SU-DHL-6 (cell line): ENCODE results near the gene CADM2.

Source experiments
- H2AFZ ChIP-seq: fragments of 200-600 bp; sonication (generic); 2 replicates; pipeline ENCODE4 v1.6.1; 2014; ENCODE audit warnings: low read depth, mild to moderate bottlenecking, moderate library complexity, mixed read lengths, antibody characterized with exemption, low read length; ENCODE audit not compliant: severe bottlenecking
- H3F3A ChIP-seq: fragments of 200-600 bp; shearing (Covaris generic); 2 replicates; pipeline ENCODE4 v1.6.0; 2016; ENCODE audit warnings: antibody characterized with exemption, mild to moderate bottlenecking; ENCODE audit not compliant: insufficient read depth
- H3K27ac ChIP-seq: fragments of 200-600 bp; sonication (generic); 2 replicates; pipeline ENCODE4 v1.5.1; 2016; ENCODE audit warnings: low read depth, mild to moderate bottlenecking, low read length, moderate library complexity, mixed read lengths
- H3K27me3 ChIP-seq: fragments of 200-600 bp; sonication (generic), shearing (Covaris generic); 2 replicates; pipeline ENCODE4 v1.6.0; 2014; ENCODE audit warnings: mild to moderate bottlenecking, low read length
- H3K36me3 ChIP-seq: fragments of 200-600 bp; sonication (generic); 2 replicates; pipeline ENCODE4 v1.6.1; 2014; ENCODE audit warnings: mild to moderate bottlenecking, low read length, mixed read lengths
- H3K4me2 ChIP-seq: fragments of 300-600, 200-600 bp; shearing (Covaris generic), sonication (generic); 2 replicates; pipeline ENCODE4 v1.6.0; 2014; ENCODE audit warnings: low read length, low read depth, mild to moderate bottlenecking; ENCODE audit not compliant: poor library complexity, severe bottlenecking
- H3K4me3 ChIP-seq: fragments of 200-600 bp; sonication (generic); 2 replicates; pipeline ENCODE4 v1.5.1; 2014; ENCODE audit warnings: antibody characterized with exemption, low read length, mild to moderate bottlenecking, mixed read lengths; ENCODE audit not compliant: insufficient read depth, poor library complexity, severe bottlenecking
- H3K79me2 ChIP-seq: fragments of 200-600 bp; sonication (generic); 2 replicates; pipeline ENCODE4 v1.6.1; 2014; ENCODE audit warnings: mild to moderate bottlenecking, low read length, moderate library complexity; ENCODE audit not compliant: insufficient read depth
- H3K9ac ChIP-seq: fragments of 200-600 bp; sonication (generic); 2 replicates; pipeline ENCODE4 v1.7.0; 2014; ENCODE audit warnings: mild to moderate bottlenecking, low read length
- H3K9me2 ChIP-seq: fragments of 200-600 bp; sonication (generic); replicated peaks from 2 replicates; pipeline ENCODE4 v1.6.1; 2014; ENCODE audit warnings: low read length; ENCODE audit not compliant: insufficient read depth
- H3K9me3 ChIP-seq: fragments of 200-600 bp; sonication (generic); 2 replicates; pipeline ENCODE4 v1.6.1; 2014; ENCODE audit warnings: low read length, mixed read lengths; ENCODE audit not compliant: insufficient read depth
- H4K20me1 ChIP-seq: fragments of 200-600 bp; sonication (generic); 2 replicates; pipeline ENCODE4 v1.6.1; 2014; ENCODE audit warnings: low read depth, mild to moderate bottlenecking, antibody characterized with exemption, low read length, moderate library complexity, mixed read lengths
- EZH2phosphoT487 ChIP-seq: fragments of 200-600 bp; sonication (generic), shearing (Covaris generic); conservative IDR thresholded peaks from 2 replicates; pipeline ENCODE4 v1.6.1; 2018; ENCODE audit warnings: mild to moderate bottlenecking, antibody characterized with exemption, low read length, moderate library complexity, mixed read lengths
- TF ChIP-seq, protein P1 (sequence below): fragments of 200-600 bp; sonication (generic); IDR thresholded peaks from one replicate; pipeline ENCODE4 v1.5.1; 2017; ENCODE audit warnings: antibody characterized with exemption, mild to moderate bottlenecking, low read length, moderate library complexity; ENCODE audit not compliant: insufficient read depth, poor library complexity, severe bottlenecking

Gene CADM2

DNA sequence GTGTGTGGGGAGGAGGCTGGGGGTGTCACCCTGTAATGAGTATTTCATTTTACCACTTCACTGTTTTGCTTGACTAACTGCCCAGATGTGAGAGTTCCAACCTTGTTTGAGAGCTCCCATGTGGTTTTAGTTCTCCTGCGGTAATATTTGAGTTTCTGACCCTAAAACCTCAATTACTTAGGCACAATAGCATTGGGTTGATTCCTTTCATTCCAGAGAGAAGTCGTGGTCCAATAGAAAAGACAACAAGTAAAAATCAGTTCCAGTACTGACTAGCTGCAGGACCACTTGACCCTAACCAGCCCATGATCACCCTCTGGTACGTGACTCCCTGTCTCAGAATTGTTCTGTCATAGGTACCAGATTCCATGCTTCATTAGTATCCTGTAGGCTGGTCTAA, 630.4 kb downstream of the CADM2 start:
- Histone ChIP-seq H3K27me3 (no peaks in the 10 kb centered on the region), H3K9me3 (no peaks in the 10 kb centered on the region), H3K4me2 (no peak overlapping the region), H2AFZ (no peak overlapping the region), H3K79me2 (no peaks in the 10 kb centered on the region), H3K36me3 (no peaks in the 10 kb centered on the region), H3K27ac (no peak overlapping the region), H3K9me2 (no peaks in the 10 kb centered on the region), H4K20me1 (no peaks in the 10 kb centered on the region), H3F3A (no peaks in the 10 kb centered on the region), H3K4me3 (no peak overlapping the region), H3K9ac (no peak overlapping the region)
- TF ChIP-seq, protein P1, sequence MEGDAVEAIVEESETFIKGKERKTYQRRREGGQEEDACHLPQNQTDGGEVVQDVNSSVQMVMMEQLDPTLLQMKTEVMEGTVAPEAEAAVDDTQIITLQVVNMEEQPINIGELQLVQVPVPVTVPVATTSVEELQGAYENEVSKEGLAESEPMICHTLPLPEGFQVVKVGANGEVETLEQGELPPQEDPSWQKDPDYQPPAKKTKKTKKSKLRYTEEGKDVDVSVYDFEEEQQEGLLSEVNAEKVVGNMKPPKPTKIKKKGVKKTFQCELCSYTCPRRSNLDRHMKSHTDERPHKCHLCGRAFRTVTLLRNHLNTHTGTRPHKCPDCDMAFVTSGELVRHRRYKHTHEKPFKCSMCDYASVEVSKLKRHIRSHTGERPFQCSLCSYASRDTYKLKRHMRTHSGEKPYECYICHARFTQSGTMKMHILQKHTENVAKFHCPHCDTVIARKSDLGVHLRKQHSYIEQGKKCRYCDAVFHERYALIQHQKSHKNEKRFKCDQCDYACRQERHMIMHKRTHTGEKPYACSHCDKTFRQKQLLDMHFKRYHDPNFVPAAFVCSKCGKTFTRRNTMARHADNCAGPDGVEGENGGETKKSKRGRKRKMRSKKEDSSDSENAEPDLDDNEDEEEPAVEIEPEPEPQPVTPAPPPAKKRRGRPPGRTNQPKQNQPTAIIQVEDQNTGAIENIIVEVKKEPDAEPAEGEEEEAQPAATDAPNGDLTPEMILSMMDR = no peak
- TF ChIP-seq EZH2phosphoT487 = no peak

DNA sequence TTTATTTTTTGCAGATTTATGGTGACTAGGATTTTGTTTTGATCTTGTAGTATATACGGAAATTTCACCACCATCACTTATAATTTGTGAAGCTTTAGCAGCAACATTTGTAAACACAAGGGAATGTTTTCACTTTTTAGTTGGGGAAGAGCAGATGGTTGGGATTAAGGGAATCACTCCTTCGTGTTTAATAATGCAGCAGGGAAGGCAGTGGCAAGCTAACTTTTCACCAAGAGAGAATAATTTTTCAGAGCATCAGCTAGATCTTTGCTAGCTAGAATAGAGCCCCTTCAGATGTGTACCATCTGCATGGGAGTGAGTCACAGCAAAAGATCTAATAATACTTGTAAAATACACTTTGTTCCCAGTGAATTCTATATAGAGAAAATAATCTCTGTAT, 632.7 kb downstream of the CADM2 start:
- no peak overlapping the region for H2AFZ ChIP-seq
- H3K36me3 ChIP-seq = no peaks in the 10 kb centered on the region
- no peak overlapping the region for H3K27ac ChIP-seq
- H3K9ac ChIP-seq = no peak overlapping the region
- no peaks in the 10 kb centered on the region for H3K9me3 ChIP-seq
- no peaks in the 10 kb centered on the region for H3K9me2 ChIP-seq
- no peaks in the 10 kb centered on the region for H3K79me2 ChIP-seq
- no peak overlapping the region for H3K4me3 ChIP-seq
- no peak for TF ChIP-seq EZH2phosphoT487
- TF ChIP-seq, protein P1 = no peak
- no peak overlapping the region for H3K4me2 ChIP-seq
- H3K27me3 ChIP-seq = no peaks in the 10 kb centered on the region
- H3F3A ChIP-seq = no peaks in the 10 kb centered on the region
- H4K20me1 ChIP-seq = no peaks in the 10 kb centered on the region

DNA sequence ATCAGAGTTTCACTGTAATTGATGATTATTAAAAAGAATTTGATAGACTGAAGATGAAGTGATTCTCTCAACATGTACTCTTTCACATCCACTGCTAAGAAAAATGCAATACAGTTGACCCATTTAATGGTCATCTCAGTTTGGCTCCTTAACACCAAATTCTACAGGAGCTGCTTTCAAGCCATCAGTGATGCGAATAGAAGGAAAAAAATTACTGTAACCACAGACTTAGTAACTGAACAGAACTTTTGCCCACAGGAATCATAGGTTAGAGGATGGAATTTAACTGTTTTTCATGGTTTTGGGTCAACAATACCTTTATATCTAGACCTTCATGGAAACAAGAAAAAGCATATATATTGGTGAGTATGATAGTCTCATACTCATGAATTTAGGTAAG, 633.5 kb downstream of the CADM2 start:
- no peak overlapping the region for H2AFZ ChIP-seq
- H3F3A ChIP-seq = no peaks in the 10 kb centered on the region
- no peak for TF ChIP-seq EZH2phosphoT487
- TF ChIP-seq, protein P1 = no peak
- H3K79me2 ChIP-seq = no peaks in the 10 kb centered on the region
- H4K20me1 ChIP-seq = no peaks in the 10 kb centered on the region
- no peak overlapping the region for H3K4me2 ChIP-seq
- no peaks in the 10 kb centered on the region for H3K9me2 ChIP-seq
- no peak overlapping the region for H3K27ac ChIP-seq
- no peak overlapping the region for H3K9ac ChIP-seq
- no peaks in the 10 kb centered on the region for H3K36me3 ChIP-seq
- no peaks in the 10 kb centered on the region for H3K9me3 ChIP-seq
- H3K27me3 ChIP-seq = no peaks in the 10 kb centered on the region
- no peak overlapping the region for H3K4me3 ChIP-seq
